ENCODE data around the gene SLC28A1. TPM values are rescaled to one million over a fixed set of nuclear protein-coding genes. Genes with fewer than 3 reads are reported as not detected.

SLC28A1 gene
- total RNA-seq, 4 donors from 2014 or later: not detected

DNA sequence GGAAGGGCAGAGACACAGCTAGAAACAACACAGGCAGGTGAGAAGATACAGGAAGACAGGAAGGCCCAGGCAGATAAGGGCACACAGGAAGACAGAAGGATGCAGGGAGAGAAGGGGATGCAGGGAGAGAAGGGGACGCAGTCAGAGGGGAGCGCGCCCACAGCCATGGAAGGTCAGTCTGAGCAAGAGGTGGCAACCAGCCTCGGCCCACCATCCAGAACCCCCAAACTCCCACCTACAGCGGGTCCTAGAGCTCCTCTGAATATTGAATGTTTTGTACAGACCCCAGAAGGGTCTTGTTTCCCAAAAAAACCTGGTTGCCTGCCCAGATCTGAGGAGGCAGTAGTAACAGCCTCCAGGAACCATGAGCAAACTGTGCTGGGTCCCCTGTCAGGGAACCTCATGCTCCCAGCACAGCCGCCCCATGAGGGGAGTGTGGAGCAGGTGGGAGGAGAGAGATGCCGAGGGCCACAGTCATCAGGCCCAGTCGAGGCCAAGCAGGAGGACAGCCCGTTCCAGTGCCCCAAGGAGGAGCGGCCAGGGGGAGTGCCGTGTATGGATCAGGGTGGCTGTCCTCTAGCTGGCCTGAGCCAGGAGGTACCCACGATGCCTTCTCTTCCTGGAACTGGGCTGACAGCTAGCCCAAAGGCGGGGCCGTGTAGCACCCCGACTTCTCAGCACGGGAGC lies 27.6 kb upstream of the SLC28A1 start:
- TF ChIP-seq, protein P1, sequence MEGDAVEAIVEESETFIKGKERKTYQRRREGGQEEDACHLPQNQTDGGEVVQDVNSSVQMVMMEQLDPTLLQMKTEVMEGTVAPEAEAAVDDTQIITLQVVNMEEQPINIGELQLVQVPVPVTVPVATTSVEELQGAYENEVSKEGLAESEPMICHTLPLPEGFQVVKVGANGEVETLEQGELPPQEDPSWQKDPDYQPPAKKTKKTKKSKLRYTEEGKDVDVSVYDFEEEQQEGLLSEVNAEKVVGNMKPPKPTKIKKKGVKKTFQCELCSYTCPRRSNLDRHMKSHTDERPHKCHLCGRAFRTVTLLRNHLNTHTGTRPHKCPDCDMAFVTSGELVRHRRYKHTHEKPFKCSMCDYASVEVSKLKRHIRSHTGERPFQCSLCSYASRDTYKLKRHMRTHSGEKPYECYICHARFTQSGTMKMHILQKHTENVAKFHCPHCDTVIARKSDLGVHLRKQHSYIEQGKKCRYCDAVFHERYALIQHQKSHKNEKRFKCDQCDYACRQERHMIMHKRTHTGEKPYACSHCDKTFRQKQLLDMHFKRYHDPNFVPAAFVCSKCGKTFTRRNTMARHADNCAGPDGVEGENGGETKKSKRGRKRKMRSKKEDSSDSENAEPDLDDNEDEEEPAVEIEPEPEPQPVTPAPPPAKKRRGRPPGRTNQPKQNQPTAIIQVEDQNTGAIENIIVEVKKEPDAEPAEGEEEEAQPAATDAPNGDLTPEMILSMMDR (IDR thresholded peaks at IDR 0.05; ENCODE audit: low read depth): no peak

DNA sequence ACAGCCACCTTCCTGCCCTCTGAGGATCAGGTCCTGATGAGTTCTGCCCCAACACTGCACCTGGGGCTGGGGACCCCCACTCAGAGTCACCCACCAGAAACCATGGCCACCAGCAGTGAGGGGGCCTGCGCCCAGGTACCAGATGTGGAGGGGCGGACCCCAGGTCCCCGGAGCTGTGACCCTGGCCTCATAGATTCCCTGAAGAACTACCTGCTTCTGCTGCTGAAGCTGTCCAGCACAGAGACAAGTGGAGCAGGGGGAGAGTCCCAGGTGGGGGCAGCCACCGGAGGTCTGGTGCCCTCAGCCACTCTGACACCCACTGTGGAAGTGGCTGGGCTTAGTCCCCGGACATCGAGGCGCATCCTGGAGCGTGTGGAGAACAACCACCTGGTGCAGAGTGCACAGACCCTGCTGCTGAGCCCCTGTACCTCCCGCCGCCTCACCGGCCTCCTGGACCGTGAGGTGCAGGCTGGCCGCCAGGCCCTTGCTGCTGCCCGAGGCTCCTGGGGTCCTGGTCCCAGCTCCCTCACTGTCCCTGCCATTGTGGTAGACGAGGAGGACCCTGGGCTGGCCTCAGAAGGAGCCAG lies 27.0 kb upstream of the SLC28A1 start:
- TF ChIP-seq, protein P1 (IDR thresholded peaks at IDR 0.05; ENCODE audit: low read depth): no peak

GRCh38 chr15:84858231-84858630 lies 26.2 kb upstream of the SLC28A1 start:
- TF ChIP-seq, protein P1 (IDR thresholded peaks at IDR 0.05; ENCODE audit: low read depth): no peak

DNA sequence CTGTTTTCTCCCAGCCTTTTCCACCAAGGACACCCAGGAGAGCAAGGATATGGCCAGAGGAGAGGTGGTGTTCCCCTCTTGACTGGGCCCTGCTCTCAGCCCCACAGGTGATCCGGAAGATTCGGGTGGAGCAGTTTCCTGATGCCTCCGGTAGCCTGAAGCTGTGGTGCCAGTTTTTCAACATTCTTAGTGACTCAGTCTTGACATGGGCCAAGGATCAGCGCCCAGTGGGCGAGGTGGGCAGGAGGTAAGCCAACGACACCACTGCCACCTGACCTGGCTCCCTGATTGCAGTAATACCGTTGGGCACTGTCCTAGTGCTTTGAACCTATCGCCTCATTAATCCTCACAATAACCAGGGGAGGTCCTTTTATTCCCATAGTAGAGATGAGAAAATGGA lies 25.3 kb upstream of the SLC28A1 start:
- TF ChIP-seq, protein P1 (IDR thresholded peaks at IDR 0.05; ENCODE audit: low read depth): no peak

DNA sequence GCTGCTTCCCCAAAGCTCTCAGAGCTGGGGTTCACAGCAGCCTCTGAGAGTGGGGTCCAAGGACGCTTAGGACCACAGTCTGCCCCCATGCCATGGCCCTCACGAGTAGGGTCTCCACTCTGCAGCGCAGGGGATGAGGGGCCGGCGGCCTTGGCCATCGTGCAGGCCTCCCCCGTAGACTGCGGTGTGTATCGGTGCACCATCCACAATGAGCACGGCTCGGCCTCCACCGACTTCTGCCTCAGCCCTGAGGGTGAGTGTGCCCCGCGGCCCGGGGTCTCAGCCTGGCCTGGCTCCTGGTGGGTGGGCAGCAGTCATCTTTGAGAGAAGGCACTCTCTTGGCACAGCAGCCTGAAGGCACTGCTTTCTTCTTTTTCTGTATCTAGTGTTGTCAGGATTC lies 24.8 kb upstream of the SLC28A1 start:
- TF ChIP-seq, protein P1 (IDR thresholded peaks at IDR 0.05; ENCODE audit: low read depth): no peak

- TF ChIP-seq, protein P1 (IDR thresholded peaks at IDR 0.05; ENCODE audit: low read depth): no peak
Observed at GRCh38 chr15:84861781-84862180, 22.7 kb upstream of the SLC28A1 start.

- TF ChIP-seq, protein P1 (IDR thresholded peaks at IDR 0.05; ENCODE audit: low read depth): no peak
Observed at GRCh38 chr15:84862214-84862975, 22.1 kb upstream of the SLC28A1 start.
